OCI-LY3 (cell line): ENCODE results near the gene RTN4RL1.

Experiments used
- CTCF ChIP-seq: fragments of 200-600, 300-600 bp; sonication (generic); IDR thresholded peaks from 2 replicates; pipeline ENCODE4 v1.5.1; 2014; ENCODE audit warnings: antibody characterized with exemption, low read length, low read depth
- EZH2phosphoT487 ChIP-seq: fragments of 200-600 bp; shearing (Covaris generic); IDR thresholded peaks from 2 replicates; pipeline ENCODE4 v1.6.1; 2018; ENCODE audit warnings: antibody characterized with exemption, mixed run types, low read depth

GRCh38 chr17:2012499-2012898 is 12.6 kb downstream of the RTN4RL1 start:
- TF ChIP-seq EZH2phosphoT487: no peak
- no peak for TF ChIP-seq CTCF
